HG03095 (cell line): Measurements from ENCODE around the gene FRMD3.
A peak's percentile ranks its signal among the peaks of the same experiment; 100 is the strongest.

ENCODE experiments used
- ATAC-seq: cut with Tn5 transposase; IDR thresholded peaks from one replicate; pipeline ENCODE4 v1.9.1; 2021; ENCODE audit warnings: moderate library complexity; ENCODE audit not compliant: unreplicated experiment

FRMD3 gene

GRCh38 chr9:83343366-83343999 lies 194.7 kb downstream of the FRMD3 start:
- no peak for ATAC-seq

GRCh38 chr9:83342731-83343130 lies 195.5 kb downstream of the FRMD3 start:
- ATAC-seq, result no peak

- ATAC-seq, result no peak
These were observed 196.2 kb downstream of the FRMD3 start for GRCh38 chr9:83342006-83342405.

- ATAC-seq, result no peak
These were observed 197.8 kb downstream of the FRMD3 start for GRCh38 chr9:83340451-83340850.

- ATAC-seq, result no peak
These were observed 198.8 kb downstream of the FRMD3 start for GRCh38 chr9:83339435-83339834.

- no peak for ATAC-seq
These were observed 201.5 kb downstream of the FRMD3 start for GRCh38 chr9:83336706-83337105.

- ATAC-seq, result peak; percentile 70
These were observed 203.9 kb downstream of the FRMD3 start for GRCh38 chr9:83334320-83334719.

- no peak for ATAC-seq
These were observed 207.7 kb downstream of the FRMD3 start for GRCh38 chr9:83330207-83331196.

GRCh38 chr9:83327750-83328622 lies 210.2 kb downstream of the FRMD3 start:
- no peak for ATAC-seq

- no peak for ATAC-seq
These were observed 210.9 kb downstream of the FRMD3 start for GRCh38 chr9:83327323-83327722.

- no peak for ATAC-seq
These were observed 215.1 kb downstream of the FRMD3 start for GRCh38 chr9:83323148-83323547.

- ATAC-seq, result no peak
These were observed 215.8 kb downstream of the FRMD3 start for GRCh38 chr9:83322438-83322837.

- ATAC-seq, result no peak
These were observed 221.0 kb downstream of the FRMD3 start for GRCh38 chr9:83317244-83317643.

- no peak for ATAC-seq
These were observed 222.6 kb downstream of the FRMD3 start for GRCh38 chr9:83315649-83316048.

- ATAC-seq, result no peak
These were observed 224.4 kb downstream of the FRMD3 start for GRCh38 chr9:83313781-83314180.

GRCh38 chr9:83312537-83312936 lies 225.7 kb downstream of the FRMD3 start:
- ATAC-seq, result no peak

- ATAC-seq, result no peak
These were observed 231.0 kb downstream of the FRMD3 start for GRCh38 chr9:83307066-83307724.

- no peak for ATAC-seq
These were observed 233.5 kb downstream of the FRMD3 start for GRCh38 chr9:83304686-83305085.

GRCh38 chr9:83299571-83299970 lies 238.6 kb downstream of the FRMD3 start:
- ATAC-seq, result no peak

- no peak for ATAC-seq
These were observed 239.1 kb downstream of the FRMD3 start for GRCh38 chr9:83299094-83299493.

GRCh38 chr9:83296123-83296522 lies 242.1 kb downstream of the FRMD3 start:
- ATAC-seq, result peak; percentile 62
